ENCODE data around the gene ZSCAN12. TPM values are rescaled to one million over a fixed set of nuclear protein-coding genes. Genes with fewer than 3 reads are reported as not detected.
A peak's percentile ranks its signal among the peaks of the same experiment; 100 is the strongest.

ZSCAN12 gene
- total and polyA plus RNA-seq, 9 donors, result 3.0 to 11.4 (median 7.1) TPM

- H3K9me3 ChIP-seq, result no peaks in the 10 kb centered on the region
- no peaks in the 10 kb centered on the region for H3K36me3 ChIP-seq
- DNase-seq, result no peak
- intact Hi-C loops (cut with DNase I), result no loop called here
- peak overlapping the region; percentile 76 for H3K4me3 ChIP-seq
- no peaks in the 10 kb centered on the region for H3K27me3 ChIP-seq
- peak overlapping the region; percentile 1 to 40 for H3K27ac ChIP-seq
- TF ChIP-seq EP300 (IDR thresholded peaks at IDR 0.05) (no peak), POLR2A (IDR thresholded peaks at IDR 0.05) (no peak), CTCF (IDR thresholded peaks at IDR 0.05) (no peak)
- peaks cover 3% of the 10 kb centered on the region for H3K4me1 ChIP-seq (ENCODE audit: insufficient read depth)
- WGBS, 3 donors, result 1 to 3% (median 3%) methylated on average over 9 of the region's 9 CpGs
Observed at GRCh38 chr6:28349344-28349891, 50.1 kb downstream of the ZSCAN12 start.

GRCh38 chr6:28347119-28347518 lies 52.4 kb downstream of the ZSCAN12 start:
- intact Hi-C loops (cut with DNase I), result no loop called here
- no peak for TF ChIP-seq POLR2A (IDR thresholded peaks at IDR 0.05)
- no peak for TF ChIP-seq CTCF (IDR thresholded peaks at IDR 0.05)
- TF ChIP-seq EP300 (IDR thresholded peaks at IDR 0.05), result no peak
- no peak overlapping the region for H3K4me3 ChIP-seq
- H3K36me3 ChIP-seq, result no peaks in the 10 kb centered on the region
- H3K27ac ChIP-seq, result no peak overlapping the region
- H3K4me1 ChIP-seq (ENCODE audit: insufficient read depth), result peaks cover 3% of the 10 kb centered on the region
- H3K27me3 ChIP-seq, result no peaks in the 10 kb centered on the region
- WGBS, 3 donors, result 25 to 31% (median 29%) methylated on average over 2 of the region's 2 CpGs
- no peak for DNase-seq
- no peaks in the 10 kb centered on the region for H3K9me3 ChIP-seq

GRCh38 chr6:28345201-28345600 lies 54.3 kb downstream of the ZSCAN12 start:
- 76 to 98% (median 89%) methylated on average over 1 of the region's 1 CpG for WGBS, 3 donors
- Histone ChIP-seq H3K36me3 (no peaks in the 10 kb centered on the region), H3K4me1 (ENCODE audit: insufficient read depth) (no peaks in the 10 kb centered on the region), H3K4me3 (no peak overlapping the region), H3K9me3 (peaks cover 0 to 2% of the 10 kb centered on the region in 2 donors), H3K27ac (no peak overlapping the region), H3K27me3 (no peaks in the 10 kb centered on the region)
- no peak for DNase-seq
- intact Hi-C loops (cut with DNase I), result no loop called here
- TF ChIP-seq EP300 (IDR thresholded peaks at IDR 0.05) (no peak), POLR2A (IDR thresholded peaks at IDR 0.05) (no peak), CTCF (IDR thresholded peaks at IDR 0.05) (no peak)

- Histone ChIP-seq H3K36me3 (no peaks in the 10 kb centered on the region), H3K4me3 (no peak overlapping the region), H3K27ac (no peak overlapping the region), H3K9me3 (peaks cover 0 to 2% of the 10 kb centered on the region in 2 donors), H3K27me3 (no peaks in the 10 kb centered on the region), H3K4me1 (ENCODE audit: insufficient read depth) (no peaks in the 10 kb centered on the region)
- TF ChIP-seq POLR2A (IDR thresholded peaks at IDR 0.05) (no peak), CTCF (IDR thresholded peaks at IDR 0.05) (no peak), EP300 (IDR thresholded peaks at IDR 0.05) (no peak)
- 39 to 52% (median 49%) methylated on average over 1 of the region's 1 CpG for WGBS, 3 donors
- intact Hi-C loops (cut with DNase I), result no loop called here
- DNase-seq, result no peak
Observed at GRCh38 chr6:28343898-28344677, 55.5 kb downstream of the ZSCAN12 start.

Measured in ovary (tissue), 9 donors.